CD4-positive, alpha-beta T cell treated with Interleukin-2 at 100 ng/mL for 4 hours (primary cell): ENCODE measurements around the gene SLC17A9.
"Not testable (repeated sequence)": the region's sequence is repeated elsewhere in the genome, so short reads cannot be mapped to it uniquely, and the experiment has no call there.

ENCODE experiments used
- DNase-seq: peaks from one replicate; pipeline ENCODE4 v3.0.0-alpha.2; 2020; ENCODE audit warnings: low spot score

SLC17A9 gene

DNA sequence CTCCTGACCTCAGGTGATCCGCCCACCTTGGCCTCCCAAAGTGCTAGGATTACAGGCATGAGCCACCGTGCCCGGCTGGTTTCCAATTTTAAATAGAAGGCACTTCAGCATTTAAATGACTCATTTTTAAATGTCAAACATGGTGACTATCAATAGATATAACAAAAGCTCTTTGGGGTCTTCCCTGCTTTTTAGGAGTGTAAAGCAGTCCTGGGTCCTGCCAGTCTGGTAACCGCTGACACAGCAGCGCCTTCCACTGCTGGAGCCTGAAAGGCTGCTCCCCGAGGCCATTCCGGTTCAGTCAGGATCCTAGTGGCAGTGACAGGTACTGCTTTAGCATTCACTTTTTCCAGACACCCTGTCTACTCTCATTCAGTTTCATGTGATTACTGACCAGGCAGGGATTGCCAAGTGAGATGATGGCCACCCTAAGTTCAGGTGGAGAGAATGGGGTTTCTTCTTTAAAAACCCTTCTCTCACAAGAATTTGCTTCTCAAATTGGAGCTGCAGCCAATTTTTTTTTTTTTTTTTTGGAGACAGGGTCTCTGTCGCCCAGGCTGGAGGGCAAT lies 31.3 kb upstream of the SLC17A9 start:
- DNase-seq, result peak; percentile 69

DNA sequence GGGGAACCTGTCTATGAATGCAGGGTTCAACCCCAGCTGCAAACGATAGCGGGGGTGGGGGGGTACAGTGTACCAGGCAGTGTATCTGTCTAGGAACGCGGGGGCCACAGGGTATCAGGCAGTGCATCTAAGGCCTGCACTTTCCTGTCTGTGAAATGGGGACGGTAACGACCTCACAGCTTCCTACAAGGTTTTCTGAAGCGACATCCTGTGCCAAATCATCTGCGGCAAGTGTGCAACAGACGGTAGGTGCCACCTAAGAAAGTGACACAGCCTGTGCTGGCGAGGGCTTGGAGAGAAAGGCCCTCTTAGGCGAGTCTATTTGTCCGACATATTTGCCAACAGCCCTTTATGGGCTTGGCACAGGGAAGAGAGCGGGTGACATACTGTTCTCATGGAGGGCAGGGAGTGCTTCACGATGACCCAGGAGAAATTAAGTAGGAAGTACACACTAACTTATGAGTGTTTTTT lies 30.0 kb upstream of the SLC17A9 start:
- peak; percentile 71 for DNase-seq

DNA sequence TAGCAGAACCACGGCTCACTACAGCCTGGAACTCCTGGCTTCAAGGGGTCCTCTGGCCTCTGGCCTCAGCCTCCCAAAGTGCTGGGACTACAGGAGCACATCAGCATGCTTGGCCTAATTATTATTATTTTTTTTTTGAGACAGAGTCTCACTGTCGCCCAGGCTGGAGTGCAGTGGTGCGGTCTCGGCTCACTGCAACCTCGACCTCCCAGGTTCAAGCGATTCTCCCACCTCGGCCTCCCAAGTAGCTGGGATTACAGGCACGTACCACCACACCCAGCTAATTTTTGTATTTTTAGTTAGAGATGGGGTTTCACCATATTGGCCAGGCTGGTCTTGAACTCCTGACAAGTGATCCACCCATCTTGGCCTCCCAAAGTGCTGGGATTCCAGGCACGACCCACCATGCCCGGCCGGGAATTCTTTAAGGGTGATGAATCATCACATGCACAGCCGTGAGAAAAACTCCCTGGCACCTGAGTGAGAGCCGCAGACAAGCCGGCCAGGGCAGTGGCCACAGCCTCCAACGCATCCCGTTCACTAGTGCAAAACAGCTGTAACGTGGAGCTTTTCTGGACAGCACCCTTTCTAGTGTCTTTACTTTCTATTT lies 29.3 kb upstream of the SLC17A9 start:
- not testable (repeated sequence) for DNase-seq

DNA sequence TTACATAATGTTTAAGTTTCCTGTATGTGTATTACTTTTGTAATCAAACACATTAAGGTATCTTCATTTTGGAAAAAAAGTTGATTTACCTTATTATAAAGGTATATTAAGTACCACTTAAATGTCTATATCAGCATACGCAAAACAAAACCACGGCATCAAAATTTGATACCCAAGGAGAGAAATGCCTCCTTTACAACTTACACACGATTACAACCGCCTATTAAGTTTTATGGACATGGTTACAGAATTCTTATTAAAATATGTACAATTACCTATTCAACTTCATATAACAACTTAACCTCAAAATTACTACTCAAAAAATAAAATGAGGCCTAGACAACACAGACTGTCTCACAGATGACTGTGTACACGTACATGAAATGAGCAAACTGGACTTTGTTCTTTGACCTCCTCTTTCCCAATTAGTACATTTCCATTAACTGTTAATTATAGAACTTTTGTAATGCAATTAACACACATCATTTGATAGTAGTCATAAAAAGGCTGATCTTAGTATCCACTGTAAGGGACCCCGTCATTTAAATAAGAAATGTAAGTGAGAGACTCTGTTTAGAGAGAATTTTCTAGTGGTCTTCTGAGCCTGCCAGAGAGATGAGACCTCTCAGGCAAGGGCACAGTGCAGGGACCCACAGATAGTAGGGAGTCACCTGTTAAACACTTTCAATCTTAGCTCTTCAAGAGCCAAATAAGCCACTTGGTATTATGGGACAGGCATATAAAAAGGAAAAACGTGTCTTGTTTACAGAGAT lies 28.7 kb upstream of the SLC17A9 start:
- no peak for DNase-seq

DNA sequence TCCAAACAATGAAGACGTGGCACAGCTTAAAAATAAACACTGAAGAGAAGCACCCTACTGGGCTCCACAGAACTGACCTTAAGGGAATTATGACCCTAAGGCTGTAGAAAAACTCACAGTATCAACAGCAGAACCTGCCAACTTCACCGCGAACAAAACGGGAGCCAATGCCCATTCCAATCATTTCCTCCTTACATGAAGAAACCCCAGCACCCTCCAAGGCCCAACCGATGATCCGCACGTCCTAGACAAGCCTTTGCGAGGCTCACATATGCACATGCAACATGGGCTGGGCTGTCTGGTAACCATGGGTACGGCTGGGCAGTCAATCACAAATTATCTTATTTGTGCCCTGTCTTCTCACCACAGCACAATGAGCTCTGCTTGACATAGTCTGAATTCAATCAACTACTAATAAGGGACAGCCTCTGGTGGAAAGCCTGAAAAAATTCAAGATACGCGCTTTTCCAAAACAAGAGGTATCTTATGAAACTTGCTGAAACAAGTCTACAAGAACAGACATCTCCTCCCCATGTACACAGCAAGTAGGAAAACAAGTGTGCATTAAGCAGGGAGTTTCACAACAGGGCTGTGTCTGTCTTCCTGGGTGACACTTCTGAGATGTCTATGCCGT lies 27.9 kb upstream of the SLC17A9 start:
- peak; percentile 60 for DNase-seq

DNA sequence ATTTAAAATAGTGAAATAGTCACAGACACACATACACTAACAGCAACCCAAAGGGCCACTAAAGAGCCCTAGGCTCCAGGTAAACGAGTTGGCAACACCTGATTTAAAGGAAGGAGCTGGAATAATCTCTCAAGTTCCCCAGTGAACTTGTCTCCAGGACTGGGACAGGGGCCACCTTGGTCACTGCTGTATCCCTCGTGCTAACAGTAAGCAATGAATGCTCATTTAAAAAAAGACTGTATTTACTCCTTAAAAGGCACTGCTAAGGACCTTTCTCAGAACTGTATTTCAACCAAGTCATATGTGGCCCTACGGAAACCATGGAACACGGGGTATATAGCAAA lies 27.5 kb upstream of the SLC17A9 start:
- DNase-seq, result no peak

GRCh38 chr20:62925420-62926228 lies 26.9 kb upstream of the SLC17A9 start:
- peak; percentile 41 for DNase-seq

- DNase-seq, result peak; percentile 92
Measured at GRCh38 chr20:62926229-62927127, 26.0 kb upstream of the SLC17A9 start, which contains the start of gene DIDO1. Gene DIDO1 (minus strand): TSS chr20:62926505.

GRCh38 chr20:62927128-62927705 lies 25.3 kb upstream of the SLC17A9 start:
- no peak for DNase-seq

GRCh38 chr20:62928246-62928939 lies 24.1 kb upstream of the SLC17A9 start:
- no peak for DNase-seq

- DNase-seq, result peak; percentile 40
Measured at GRCh38 chr20:62929051-62929538, 23.4 kb upstream of the SLC17A9 start.

DNA sequence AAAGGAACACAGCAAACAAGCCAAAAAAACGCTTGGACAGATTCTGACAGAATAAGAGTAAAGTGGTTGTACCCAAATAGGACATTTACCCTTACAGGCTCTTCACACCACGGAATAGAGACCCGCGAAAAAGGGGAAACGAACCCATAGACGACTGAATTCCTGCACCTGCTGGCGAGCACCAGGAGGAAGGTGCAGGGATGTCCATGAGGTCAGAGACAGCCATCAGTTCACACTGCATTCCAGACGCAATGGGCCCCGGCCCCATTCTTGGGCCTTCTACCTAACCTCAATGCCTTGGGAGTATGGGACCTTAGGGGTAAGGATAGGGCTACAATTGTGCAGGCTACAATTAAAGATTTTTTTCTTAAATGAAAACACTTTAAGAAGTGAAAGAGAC lies 21.0 kb upstream of the SLC17A9 start:
- DNase-seq, result no peak

GRCh38 chr20:62933966-62934365 lies 18.5 kb upstream of the SLC17A9 start:
- no peak for DNase-seq

DNA sequence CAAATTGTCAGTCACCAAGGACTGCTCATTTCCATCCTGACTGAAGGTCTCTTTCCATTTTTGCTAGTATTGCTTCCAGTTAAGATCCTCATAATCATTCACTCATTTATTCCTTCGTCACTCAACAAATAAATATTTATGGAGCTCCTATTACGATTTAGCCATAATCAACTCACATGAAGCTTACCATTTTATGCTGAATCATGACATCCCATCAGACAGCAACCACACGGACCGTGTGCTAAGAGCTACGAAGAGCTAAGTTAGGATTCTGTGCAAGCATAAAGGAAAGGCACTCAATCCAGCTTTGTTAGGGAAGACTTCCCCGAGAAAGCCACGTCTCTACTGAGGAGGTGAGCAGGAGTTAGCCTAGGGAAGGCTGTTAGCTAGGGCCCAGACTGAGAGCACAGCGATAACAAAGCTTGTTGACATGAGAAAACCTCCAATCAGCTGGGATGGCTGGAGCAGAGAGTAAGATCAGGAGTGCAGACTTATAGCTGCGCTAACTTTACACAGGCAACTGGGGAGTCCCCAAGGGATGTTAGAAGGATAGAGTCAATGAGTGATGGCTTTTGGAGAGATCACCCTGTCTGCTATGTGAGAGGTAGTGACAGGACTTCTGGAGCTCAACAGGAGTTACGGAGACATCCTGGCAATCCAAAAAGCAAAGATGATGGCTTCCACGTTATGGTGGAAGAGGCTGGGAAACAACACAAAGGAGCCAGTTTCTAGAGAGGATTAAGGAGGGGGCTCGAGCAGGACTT lies 17.1 kb upstream of the SLC17A9 start:
- no peak for DNase-seq

- no peak for DNase-seq
Measured at GRCh38 chr20:62935968-62936585, 16.4 kb upstream of the SLC17A9 start.

- peak; percentile 97 for DNase-seq
Measured at GRCh38 chr20:62937268-62938104, 15.0 kb upstream of the SLC17A9 start.

GRCh38 chr20:62938105-62938888 lies 14.2 kb upstream of the SLC17A9 start, which contains the start of gene GID8:
Gene GID8 (plus strand): TSS chr20:62938147. CDS start chr20:62941503, 3,356 bp downstream.
- peak; percentile 40 for DNase-seq
